ENCODE results near the gene MFGE8.
A peak's percentile ranks its signal among the peaks of the same experiment; 100 is the strongest.
"Not testable (repeated sequence)": the region's sequence is repeated elsewhere in the genome, so short reads cannot be mapped to it uniquely, and the experiment has no call there.

Gene MFGE8

GRCh38 chr15:88913017-88913849 is at the start of gene MFGE8:
MFGE8 (minus strand) TSS chr15:88913379; CDS start chr15:88913319, 60 bp downstream.
- peak; percentile 49 for DNase-seq (ENCODE audit: low read depth)

- DNase-seq (ENCODE audit: low read depth), result no peak
Observed at GRCh38 chr15:88959445-88959844, 46.3 kb upstream of the MFGE8 start.

GRCh38 chr15:88956906-88957305 is 43.7 kb upstream of the MFGE8 start:
- DNase-seq (ENCODE audit: low read depth), result no peak

GRCh38 chr15:88956263-88956662 is 43.1 kb upstream of the MFGE8 start:
- DNase-seq (ENCODE audit: low read depth), result no peak

- no peak for DNase-seq (ENCODE audit: low read depth)
Observed at GRCh38 chr15:88954431-88955277, 41.5 kb upstream of the MFGE8 start.

- DNase-seq (ENCODE audit: low read depth), result no peak
Observed at GRCh38 chr15:88950600-88951160, 37.5 kb upstream of the MFGE8 start.

GRCh38 chr15:88949734-88950400 is 36.7 kb upstream of the MFGE8 start:
- no peak for DNase-seq (ENCODE audit: low read depth)

- DNase-seq (ENCODE audit: low read depth), result no peak
Observed at GRCh38 chr15:88940110-88940675, 27.0 kb upstream of the MFGE8 start.

GRCh38 chr15:88939486-88939806 is 26.3 kb upstream of the MFGE8 start:
- DNase-seq (ENCODE audit: low read depth), result no peak

- DNase-seq (ENCODE audit: low read depth), result no peak
Observed at GRCh38 chr15:88938802-88939485, 25.8 kb upstream of the MFGE8 start.

GRCh38 chr15:88934449-88934848 is 21.3 kb upstream of the MFGE8 start:
- not testable (repeated sequence) for DNase-seq (ENCODE audit: low read depth)

- DNase-seq (ENCODE audit: low read depth), result no peak
Observed at GRCh38 chr15:88932875-88933330, 19.7 kb upstream of the MFGE8 start.

GRCh38 chr15:88932271-88932874 is 19.2 kb upstream of the MFGE8 start:
- DNase-seq (ENCODE audit: low read depth), result no peak

GRCh38 chr15:88930579-88930978 is 17.4 kb upstream of the MFGE8 start:
- DNase-seq (ENCODE audit: low read depth), result no peak

- not testable (repeated sequence) for DNase-seq (ENCODE audit: low read depth)
Observed at GRCh38 chr15:88929358-88930098, 16.3 kb upstream of the MFGE8 start.

- DNase-seq (ENCODE audit: low read depth), result not testable (repeated sequence)
Observed at GRCh38 chr15:88928192-88928591, 15.0 kb upstream of the MFGE8 start.

- not testable (repeated sequence) for DNase-seq (ENCODE audit: low read depth)
Observed at GRCh38 chr15:88925648-88926047, 12.5 kb upstream of the MFGE8 start.

- not testable (repeated sequence) for DNase-seq (ENCODE audit: low read depth)
Observed at GRCh38 chr15:88920892-88921435, 7.8 kb upstream of the MFGE8 start.

- no peak for DNase-seq (ENCODE audit: low read depth)
Observed at GRCh38 chr15:88920186-88920891, 7.2 kb upstream of the MFGE8 start.

Measured in stimulated activated CD4-positive, alpha-beta T cell treated with anti-CD3 and anti-CD28 coated beads, Interleukin-2, amount 100 ng/mL, for 4 hours (primary cell).